Measurements from ENCODE around the gene ERG.

The ERG gene

DNA sequence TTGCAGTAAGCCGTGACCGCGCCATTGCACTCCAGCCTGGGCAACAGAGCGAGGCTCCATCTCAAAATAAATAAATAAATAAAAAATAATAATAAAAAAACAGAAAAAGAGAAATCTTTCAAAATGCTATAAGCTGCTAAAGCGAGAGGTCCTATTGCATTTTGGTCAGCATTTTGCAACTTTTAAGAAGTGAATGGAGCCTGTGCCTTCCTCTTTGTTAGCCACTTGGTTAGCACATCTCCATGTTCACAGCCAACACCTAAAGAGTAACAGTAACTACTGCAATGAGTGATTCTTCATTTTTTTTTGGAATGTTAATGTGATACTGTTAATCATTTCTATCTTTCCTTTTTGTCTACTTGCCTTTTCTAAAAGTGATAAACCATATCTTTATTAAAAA is 80.6 kb downstream of the ERG start:
- Histone ChIP-seq H3K27me3 (replicated peaks; ENCODE audit: control insufficient read depth, insufficient read depth, low read length) (no peaks in the 10 kb centered on the region; the same call in 1 of the 2 replicates), H3K36me3 (ENCODE audit: control insufficient read depth, insufficient read depth, low read length) (no peaks in the 10 kb centered on the region), H3K4me3 (replicated peaks; ENCODE audit: low read depth, low read length) (no peak overlapping the region)
- no peak for DNase-seq (ENCODE audit: extremely low read depth, insufficient read length)
- TF ChIP-seq, protein P1, sequence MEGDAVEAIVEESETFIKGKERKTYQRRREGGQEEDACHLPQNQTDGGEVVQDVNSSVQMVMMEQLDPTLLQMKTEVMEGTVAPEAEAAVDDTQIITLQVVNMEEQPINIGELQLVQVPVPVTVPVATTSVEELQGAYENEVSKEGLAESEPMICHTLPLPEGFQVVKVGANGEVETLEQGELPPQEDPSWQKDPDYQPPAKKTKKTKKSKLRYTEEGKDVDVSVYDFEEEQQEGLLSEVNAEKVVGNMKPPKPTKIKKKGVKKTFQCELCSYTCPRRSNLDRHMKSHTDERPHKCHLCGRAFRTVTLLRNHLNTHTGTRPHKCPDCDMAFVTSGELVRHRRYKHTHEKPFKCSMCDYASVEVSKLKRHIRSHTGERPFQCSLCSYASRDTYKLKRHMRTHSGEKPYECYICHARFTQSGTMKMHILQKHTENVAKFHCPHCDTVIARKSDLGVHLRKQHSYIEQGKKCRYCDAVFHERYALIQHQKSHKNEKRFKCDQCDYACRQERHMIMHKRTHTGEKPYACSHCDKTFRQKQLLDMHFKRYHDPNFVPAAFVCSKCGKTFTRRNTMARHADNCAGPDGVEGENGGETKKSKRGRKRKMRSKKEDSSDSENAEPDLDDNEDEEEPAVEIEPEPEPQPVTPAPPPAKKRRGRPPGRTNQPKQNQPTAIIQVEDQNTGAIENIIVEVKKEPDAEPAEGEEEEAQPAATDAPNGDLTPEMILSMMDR (IDR thresholded peaks at IDR 0.05; ENCODE audit: insufficient read depth, low read length, poor library complexity, severe bottlenecking) = no peak

DNA sequence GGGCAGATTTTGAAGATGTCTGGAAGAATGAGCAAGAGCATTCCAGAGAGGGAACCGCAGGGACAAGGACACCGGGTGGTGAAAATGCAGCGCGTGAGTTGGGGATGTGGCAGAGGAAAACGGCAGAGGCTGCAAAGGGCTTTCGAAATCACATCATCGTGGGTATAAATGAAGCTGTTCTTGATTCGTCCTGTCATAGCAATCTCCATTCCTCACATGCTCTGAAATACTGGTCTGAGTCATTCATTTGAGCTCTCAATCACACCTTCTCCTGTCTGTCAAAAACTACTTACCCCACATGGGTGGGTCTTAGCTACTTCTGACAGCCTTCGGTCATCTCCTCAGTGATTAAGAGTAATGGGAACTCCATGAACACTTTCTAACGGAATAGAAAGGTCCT is 81.5 kb downstream of the ERG start:
- DNase-seq (ENCODE audit: extremely low read depth, insufficient read length) = no peak
- TF ChIP-seq, protein P1 (IDR thresholded peaks at IDR 0.05; ENCODE audit: insufficient read depth, low read length, poor library complexity, severe bottlenecking) = no peak
- H3K36me3 ChIP-seq (ENCODE audit: control insufficient read depth, insufficient read depth, low read length) = no peaks in the 10 kb centered on the region
- no peaks in the 10 kb centered on the region; the same call in 1 of the 2 replicates for H3K27me3 ChIP-seq (replicated peaks; ENCODE audit: control insufficient read depth, insufficient read depth, low read length)
- H3K4me3 ChIP-seq (replicated peaks; ENCODE audit: low read depth, low read length) = no peak overlapping the region

DNA sequence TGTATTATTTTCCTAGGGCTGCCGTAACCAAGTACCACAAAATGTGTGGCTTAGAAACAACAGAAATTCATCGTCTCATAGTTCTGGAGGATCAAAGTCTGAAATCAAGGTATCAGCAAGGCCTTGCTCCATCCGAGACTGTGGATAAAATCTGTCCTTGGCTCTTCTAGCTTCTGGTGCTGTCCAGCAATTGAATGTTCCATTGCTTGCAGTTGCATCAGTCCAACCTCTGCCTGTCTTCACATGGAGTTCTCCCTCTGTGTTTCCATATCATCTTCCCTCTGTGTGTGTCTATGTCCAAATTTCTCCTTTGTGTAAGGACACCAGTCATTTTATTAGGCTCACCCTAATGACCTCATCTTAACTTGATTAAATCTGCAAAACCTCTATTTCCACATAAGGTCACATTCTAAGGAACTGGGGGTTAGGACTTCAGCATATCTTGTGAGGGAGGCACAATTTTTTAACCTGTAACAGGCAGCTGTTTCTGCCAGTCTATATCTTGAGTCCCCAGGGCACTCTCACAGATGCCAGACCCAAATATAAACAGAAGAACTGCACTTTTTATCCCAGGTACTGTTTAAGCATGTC is 84.2 kb downstream of the ERG start:
- H3K4me3 ChIP-seq (replicated peaks; ENCODE audit: low read depth, low read length) = no peak overlapping the region
- TF ChIP-seq, protein P1 (IDR thresholded peaks at IDR 0.05; ENCODE audit: insufficient read depth, low read length, poor library complexity, severe bottlenecking) = no peak
- DNase-seq (ENCODE audit: extremely low read depth, insufficient read length) = no peak
- no peaks in the 10 kb centered on the region; the same call in 1 of the 2 replicates for H3K27me3 ChIP-seq (replicated peaks; ENCODE audit: control insufficient read depth, insufficient read depth, low read length)
- no peaks in the 10 kb centered on the region for H3K36me3 ChIP-seq (ENCODE audit: control insufficient read depth, insufficient read depth, low read length)

DNA sequence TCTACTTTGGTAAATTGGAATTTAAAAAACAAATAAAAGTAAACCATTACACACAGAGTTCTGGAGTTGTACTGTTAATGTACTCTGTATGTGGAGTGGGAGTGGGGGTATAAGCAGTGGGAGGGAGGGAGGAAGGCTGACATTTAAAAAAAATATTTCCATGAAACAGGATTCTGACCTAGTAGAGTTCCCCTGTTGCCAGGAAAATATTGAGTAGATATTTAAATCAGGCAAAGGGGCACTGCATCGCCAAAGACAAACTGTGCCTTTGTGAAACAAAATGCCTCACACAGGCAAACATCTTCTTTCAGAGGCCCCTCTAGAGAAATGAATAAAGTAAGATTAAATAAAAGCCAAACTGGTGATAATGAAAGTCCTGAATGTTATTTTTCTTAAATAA is 87.8 kb downstream of the ERG start:
- Histone ChIP-seq H3K4me3 (replicated peaks; ENCODE audit: low read depth, low read length) (no peak overlapping the region), H3K36me3 (ENCODE audit: control insufficient read depth, insufficient read depth, low read length) (no peaks in the 10 kb centered on the region)

DNA sequence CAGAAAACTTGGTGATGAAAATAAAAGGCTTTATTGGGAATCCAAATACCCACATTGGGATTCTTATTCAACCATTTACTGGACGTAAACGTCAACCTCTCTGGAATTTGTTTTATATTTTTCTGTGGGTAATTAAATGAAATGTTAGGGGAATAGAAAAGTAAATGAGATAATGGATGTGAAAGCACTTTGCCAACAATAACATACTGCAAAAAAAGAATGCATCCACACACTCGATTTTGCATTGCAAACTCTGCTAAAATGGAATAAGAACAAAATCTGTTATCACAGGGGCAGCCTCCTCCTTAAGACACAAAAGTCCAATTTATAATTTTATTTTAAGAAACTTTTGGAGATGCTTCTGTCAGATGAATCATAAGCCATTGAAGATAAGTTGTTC is 88.4 kb downstream of the ERG start:
- DNase-seq (ENCODE audit: extremely low read depth, insufficient read length) = no peak
- H3K27me3 ChIP-seq (replicated peaks; ENCODE audit: control insufficient read depth, insufficient read depth, low read length) = no peaks in the 10 kb centered on the region
- no peak overlapping the region for H3K4me3 ChIP-seq (replicated peaks; ENCODE audit: low read depth, low read length)
- TF ChIP-seq, protein P1 (IDR thresholded peaks at IDR 0.05; ENCODE audit: insufficient read depth, low read length, poor library complexity, severe bottlenecking) = no peak
- H3K36me3 ChIP-seq (ENCODE audit: control insufficient read depth, insufficient read depth, low read length) = no peaks in the 10 kb centered on the region

More for the DNA sequence above, 87.8 kb downstream of the ERG start:
- TF ChIP-seq, protein P1 (IDR thresholded peaks at IDR 0.05; ENCODE audit: insufficient read depth, low read length, poor library complexity, severe bottlenecking) = no peak
- DNase-seq (ENCODE audit: extremely low read depth, insufficient read length) = no peak
- H3K27me3 ChIP-seq (replicated peaks; ENCODE audit: control insufficient read depth, insufficient read depth, low read length) = no peaks in the 10 kb centered on the region

DNA sequence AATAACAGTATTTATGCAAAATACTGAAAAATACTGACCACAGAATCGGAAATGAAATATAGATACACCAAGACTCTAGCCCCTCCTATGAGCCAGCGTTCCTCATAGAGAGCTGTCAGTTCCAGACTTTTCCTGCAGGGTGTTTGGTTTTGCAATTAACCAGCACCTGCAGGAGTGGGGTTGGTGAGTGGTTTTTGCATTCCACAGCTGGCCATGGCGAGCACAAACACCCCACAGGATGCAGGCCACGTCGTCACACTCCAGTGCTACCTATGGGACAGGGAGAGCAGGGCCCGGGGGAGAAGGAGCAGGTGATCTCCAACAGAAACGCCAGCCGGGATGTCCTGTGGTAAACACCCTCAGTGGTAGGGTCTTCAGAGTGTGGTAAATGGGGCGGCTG is 94.1 kb downstream of the ERG start:
- Histone ChIP-seq H3K4me3 (replicated peaks; ENCODE audit: low read depth, low read length) (no peak overlapping the region), H3K36me3 (ENCODE audit: control insufficient read depth, insufficient read depth, low read length) (no peaks in the 10 kb centered on the region), H3K27me3 (replicated peaks; ENCODE audit: control insufficient read depth, insufficient read depth, low read length) (no peaks in the 10 kb centered on the region)
- TF ChIP-seq, protein P1 (IDR thresholded peaks at IDR 0.05; ENCODE audit: insufficient read depth, low read length, poor library complexity, severe bottlenecking) = no peak
- no peak for DNase-seq (ENCODE audit: extremely low read depth, insufficient read length)

Measured in GM06990 (cell line).